Stimulated activated CD8-positive, alpha-beta memory T cell treated with anti-CD3 and anti-CD28 coated beads, Interleukin-15, amount 100 ng/mL, for 24 hours (primary cell): ENCODE data around the gene CYP26A1.
A peak's percentile ranks its signal among the peaks of the same experiment; 100 is the strongest.
"Not testable (repeated sequence)": the region's sequence is repeated elsewhere in the genome, so short reads cannot be mapped to it uniquely, and the experiment has no call there.

Source experiments
- DNase-seq: peaks from one replicate; pipeline ENCODE4 v3.0.0-alpha.2; 2020; ENCODE audit warnings: low read depth

CYP26A1 gene

GRCh38 chr10:93080350-93081046 lies 6.8 kb downstream of the CYP26A1 start:
- no peak for DNase-seq

- DNase-seq = no peak
Measured at GRCh38 chr10:93081318-93081717, 7.6 kb downstream of the CYP26A1 start.

GRCh38 chr10:93081834-93082233 lies 8.1 kb downstream of the CYP26A1 start:
- no peak for DNase-seq

GRCh38 chr10:93083743-93084539 lies 10.2 kb downstream of the CYP26A1 start:
- no peak for DNase-seq

- DNase-seq = no peak
Measured at GRCh38 chr10:93085272-93085859, 11.7 kb downstream of the CYP26A1 start.

- DNase-seq = no peak
Measured at GRCh38 chr10:93086289-93086688, 12.6 kb downstream of the CYP26A1 start.

GRCh38 chr10:93087846-93088245 lies 14.2 kb downstream of the CYP26A1 start:
- DNase-seq = no peak

GRCh38 chr10:93088466-93088865 lies 14.8 kb downstream of the CYP26A1 start:
- no peak for DNase-seq

GRCh38 chr10:93090619-93091018 lies 16.9 kb downstream of the CYP26A1 start:
- DNase-seq = no peak

GRCh38 chr10:93091960-93092359 lies 18.3 kb downstream of the CYP26A1 start:
- no peak for DNase-seq

- no peak for DNase-seq
Measured at GRCh38 chr10:93095225-93095624, 21.5 kb downstream of the CYP26A1 start.

GRCh38 chr10:93096901-93097300 lies 23.2 kb downstream of the CYP26A1 start:
- DNase-seq = no peak

GRCh38 chr10:93097386-93097785 lies 23.7 kb downstream of the CYP26A1 start:
- DNase-seq = no peak

- no peak for DNase-seq
Measured at GRCh38 chr10:93098816-93099215, 25.1 kb downstream of the CYP26A1 start.

- DNase-seq = no peak
Measured at GRCh38 chr10:93099670-93100069, 26.0 kb downstream of the CYP26A1 start.

- DNase-seq = not testable (repeated sequence)
Measured at GRCh38 chr10:93101148-93101547, 27.5 kb downstream of the CYP26A1 start.

GRCh38 chr10:93103953-93104352 lies 30.3 kb downstream of the CYP26A1 start:
- no peak for DNase-seq

GRCh38 chr10:93106631-93107072 lies 33.0 kb downstream of the CYP26A1 start:
- DNase-seq = no peak

GRCh38 chr10:93110472-93111146 lies 36.9 kb downstream of the CYP26A1 start:
- DNase-seq = no peak

- no peak for DNase-seq
Measured at GRCh38 chr10:93113042-93113441, 39.3 kb downstream of the CYP26A1 start.

GRCh38 chr10:93115661-93116383 lies 42.1 kb downstream of the CYP26A1 start:
- DNase-seq = peak; percentile 23

- DNase-seq = no peak
Measured at GRCh38 chr10:93121311-93121710, 47.6 kb downstream of the CYP26A1 start.
